Measurements from ENCODE around the gene HIPK3.
"Not testable (repeated sequence)": the region's sequence is repeated elsewhere in the genome, so short reads cannot be mapped to it uniquely, and the experiment has no call there.

Gene HIPK3

GRCh38 chr11:33358150-33358831 is 101.1 kb downstream of the HIPK3 start:
- no peak for DNase-seq (ENCODE audit: low read depth, low spot score)

- no peak for DNase-seq (ENCODE audit: low read depth, low spot score)
These were observed 103.5 kb downstream of the HIPK3 start for GRCh38 chr11:33360642-33361041.

- DNase-seq (ENCODE audit: low read depth, low spot score) = no peak
These were observed 105.1 kb downstream of the HIPK3 start for GRCh38 chr11:33362051-33362910.

GRCh38 chr11:33366918-33367317 is 109.7 kb downstream of the HIPK3 start:
- no peak for DNase-seq (ENCODE audit: low read depth, low spot score)

GRCh38 chr11:33368475-33368874 is 111.3 kb downstream of the HIPK3 start:
- not testable (repeated sequence) for DNase-seq (ENCODE audit: low read depth, low spot score)

- DNase-seq (ENCODE audit: low read depth, low spot score) = no peak
These were observed 111.8 kb downstream of the HIPK3 start for GRCh38 chr11:33368931-33369330.

- no peak for DNase-seq (ENCODE audit: low read depth, low spot score)
These were observed 116.5 kb downstream of the HIPK3 start for GRCh38 chr11:33373636-33374035.

- no peak for DNase-seq (ENCODE audit: low read depth, low spot score)
These were observed 118.1 kb downstream of the HIPK3 start for GRCh38 chr11:33375236-33375635.

GRCh38 chr11:33375688-33376311 is 118.6 kb downstream of the HIPK3 start, which contains the start of gene KIAA1549L:
TSS of gene KIAA1549L (plus strand) at chr11:33376108.
- no peak for DNase-seq (ENCODE audit: low read depth, low spot score)

GRCh38 chr11:33376331-33377310 is 119.4 kb downstream of the HIPK3 start:
- no peak for DNase-seq (ENCODE audit: low read depth, low spot score)

GRCh38 chr11:33377412-33378370 is 120.5 kb downstream of the HIPK3 start:
- no peak for DNase-seq (ENCODE audit: low read depth, low spot score)

- DNase-seq (ENCODE audit: low read depth, low spot score) = no peak
These were observed 122.8 kb downstream of the HIPK3 start for GRCh38 chr11:33379947-33380346.

GRCh38 chr11:33383075-33383919 is 126.1 kb downstream of the HIPK3 start:
- no peak for DNase-seq (ENCODE audit: low read depth, low spot score)

GRCh38 chr11:33383920-33384209 is 126.7 kb downstream of the HIPK3 start:
- DNase-seq (ENCODE audit: low read depth, low spot score) = no peak

GRCh38 chr11:33384220-33384619 is 127.0 kb downstream of the HIPK3 start:
- no peak for DNase-seq (ENCODE audit: low read depth, low spot score)

GRCh38 chr11:33387581-33387980 is 130.4 kb downstream of the HIPK3 start:
- no peak for DNase-seq (ENCODE audit: low read depth, low spot score)

- DNase-seq (ENCODE audit: low read depth, low spot score) = no peak
These were observed 130.8 kb downstream of the HIPK3 start for GRCh38 chr11:33387996-33388395.

- no peak for DNase-seq (ENCODE audit: low read depth, low spot score)
These were observed 131.8 kb downstream of the HIPK3 start for GRCh38 chr11:33388793-33389525.

- no peak for DNase-seq (ENCODE audit: low read depth, low spot score)
These were observed 132.5 kb downstream of the HIPK3 start for GRCh38 chr11:33389635-33390034.
